HG03045 (cell line): ENCODE data around the gene ANKRD40CL.
"Not testable (repeated sequence)": the region's sequence is repeated elsewhere in the genome, so short reads cannot be mapped to it uniquely, and the experiment has no call there.

Experiments used
- ATAC-seq: cut with Tn5 transposase; IDR thresholded peaks from one replicate; pipeline ENCODE4 v1.9.1; 2021; ENCODE audit warnings: mild to moderate bottlenecking, moderate library complexity; ENCODE audit not compliant: unreplicated experiment

The ANKRD40CL gene, protein sequence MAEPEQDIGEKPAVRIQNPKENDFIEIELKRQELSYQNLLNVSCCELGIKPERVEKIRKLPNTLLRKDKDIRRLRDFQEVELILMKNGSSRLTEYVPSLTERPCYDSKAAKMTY

DNA sequence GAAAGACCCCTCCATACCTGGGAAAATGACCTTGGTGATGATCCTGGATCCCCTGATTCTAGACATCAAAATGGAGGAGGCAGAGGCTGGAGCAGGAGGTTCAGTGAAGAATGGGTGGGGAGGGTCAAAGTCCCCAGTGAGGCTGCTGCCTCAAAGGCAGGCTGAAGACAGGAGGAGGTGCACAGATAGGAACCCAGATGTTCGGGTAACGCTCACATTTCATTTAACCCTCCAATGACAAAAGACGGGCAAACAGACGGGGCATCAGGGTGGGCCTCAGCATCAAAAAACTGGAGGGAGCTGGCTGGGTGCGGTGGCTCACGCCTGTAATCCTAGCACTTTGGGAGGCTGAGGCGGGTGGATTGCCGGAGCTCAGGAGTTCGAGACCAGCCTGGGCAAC, at the start of gene ANKRD40CL:
Gene ANKRD40CL, minus strand, starts transcription at position 73 of the 400 bp plus-strand sequence. CDS start 605 bp downstream, outside the sequence.
- no peak for ATAC-seq

DNA sequence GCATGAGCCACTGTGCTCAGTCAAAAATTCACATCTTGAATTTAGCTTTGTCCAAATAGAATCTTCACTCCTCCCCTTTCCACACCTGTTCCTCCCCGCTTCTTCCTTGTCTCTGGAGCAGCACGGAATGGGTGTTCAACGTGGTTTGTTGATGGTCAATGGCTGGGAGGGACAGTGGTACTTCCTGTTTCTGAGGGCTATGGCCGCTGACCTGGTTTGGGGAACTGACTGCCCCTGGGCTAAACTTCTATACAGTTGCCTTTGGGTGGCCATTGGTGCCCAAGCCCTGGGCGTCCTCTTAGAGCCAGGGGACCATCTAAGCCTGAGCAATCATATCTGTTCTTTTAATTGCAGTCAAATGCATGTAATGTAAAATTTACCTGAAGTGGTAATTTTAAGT, 49.0 kb upstream of the ANKRD40CL start:
- ATAC-seq: no peak

DNA sequence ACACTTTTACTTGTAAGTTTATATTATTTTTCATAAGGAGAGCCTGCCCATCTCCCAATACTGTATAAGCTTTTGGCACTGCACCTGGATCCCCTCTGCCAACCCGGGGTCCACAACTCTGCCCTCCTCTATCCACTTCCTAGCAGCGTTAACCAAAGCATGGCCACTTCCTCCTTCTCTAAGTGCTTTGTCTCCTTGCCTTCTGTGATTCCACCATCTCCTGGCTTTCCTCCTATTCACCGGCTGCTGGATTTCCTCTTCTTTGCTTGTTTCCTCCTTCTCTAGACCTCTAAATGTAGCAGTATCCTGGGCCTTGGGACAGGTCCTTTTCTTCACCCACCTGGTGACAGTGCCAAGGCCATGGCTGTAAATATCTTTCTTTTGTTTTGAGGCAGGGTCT, 48.1 kb upstream of the ANKRD40CL start:
- no peak for ATAC-seq

GRCh38 chr17:50813583-50813982, 46.3 kb upstream of the ANKRD40CL start:
- no peak for ATAC-seq

DNA sequence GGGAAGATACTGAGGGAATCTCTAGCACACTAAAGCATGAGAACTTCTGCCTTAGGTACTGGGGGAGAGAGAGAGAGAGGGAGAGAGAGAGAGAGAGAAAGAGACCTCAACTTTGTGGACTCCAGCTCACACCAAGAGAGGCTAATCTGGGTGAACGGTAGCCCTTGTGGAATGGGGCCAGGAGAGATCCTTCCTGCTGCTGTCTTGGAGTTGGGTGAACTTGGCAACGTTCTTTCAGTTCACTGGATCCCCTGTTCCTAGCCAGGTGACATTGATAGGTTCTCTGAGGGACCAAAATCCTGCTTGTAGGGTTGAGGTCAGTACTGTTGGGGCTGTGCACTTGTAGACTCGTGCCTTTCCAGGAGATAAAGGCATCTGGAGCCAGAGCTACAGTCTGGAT, 41.6 kb upstream of the ANKRD40CL start:
- no peak for ATAC-seq

GRCh38 chr17:50808413-50808812, 41.1 kb upstream of the ANKRD40CL start:
- ATAC-seq: no peak

DNA sequence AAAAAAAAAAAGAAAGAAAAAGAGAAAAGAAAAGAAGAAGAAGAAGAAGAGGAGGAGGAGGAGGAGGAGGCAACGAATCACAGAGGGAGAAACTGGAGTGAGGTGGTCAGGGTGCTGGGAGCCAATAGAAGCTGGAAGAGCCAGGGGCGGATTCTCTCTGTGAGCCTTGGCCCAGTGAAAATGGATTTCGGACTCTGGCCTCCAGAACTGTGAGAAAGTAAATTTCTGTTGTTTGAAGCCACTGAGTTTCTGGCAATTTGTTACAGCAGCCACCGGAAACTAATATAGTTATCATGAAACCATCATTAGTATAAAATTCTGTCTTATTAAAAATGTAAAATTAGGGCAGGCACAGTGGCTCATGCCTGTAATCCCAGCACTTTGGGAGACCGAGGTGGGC, 40.4 kb upstream of the ANKRD40CL start:
- ATAC-seq: no peak

DNA sequence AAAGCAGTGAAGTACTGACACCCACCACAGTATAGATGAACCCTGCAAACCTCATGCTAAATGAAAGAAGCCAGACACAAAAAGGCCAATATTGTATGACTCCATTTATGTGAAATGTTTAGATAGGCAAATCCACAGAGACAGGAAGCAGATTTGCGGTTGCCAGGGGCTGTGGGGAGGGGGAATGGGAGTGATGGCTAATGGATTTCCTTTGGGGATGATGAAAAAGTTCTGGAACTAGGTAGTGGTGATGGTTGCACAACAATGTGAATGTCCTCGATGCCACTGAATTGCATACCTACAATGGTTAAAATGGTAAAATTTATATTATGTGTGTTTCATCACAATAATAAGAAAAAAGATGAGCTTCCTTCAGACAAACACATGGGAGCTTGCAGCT, 39.7 kb upstream of the ANKRD40CL start:
- no peak for ATAC-seq

DNA sequence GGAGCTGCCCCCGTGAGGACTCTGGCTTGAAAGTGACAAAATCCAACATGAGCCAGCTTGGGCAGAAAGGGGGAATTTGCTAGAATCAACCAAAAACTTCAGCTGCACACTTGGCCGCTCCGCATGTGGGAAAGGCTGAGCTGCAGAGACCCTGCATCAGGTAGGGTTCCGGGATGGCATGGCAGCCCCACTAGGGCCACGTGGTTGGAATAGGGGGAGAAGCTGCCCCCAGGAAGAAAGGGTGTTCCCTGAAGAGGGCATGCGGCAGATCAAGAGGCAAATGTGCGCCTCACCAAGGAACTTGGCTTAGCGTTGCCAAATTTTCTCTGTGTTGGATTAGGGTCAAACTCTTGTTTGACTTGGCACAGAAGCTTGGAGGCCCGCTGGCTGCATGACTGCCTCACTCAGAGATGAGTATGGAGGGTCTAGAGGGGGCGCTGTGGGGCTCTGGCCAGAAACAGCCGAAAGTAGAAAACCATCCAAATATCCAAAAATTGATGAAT, 38.9 kb upstream of the ANKRD40CL start:
- no peak for ATAC-seq

DNA sequence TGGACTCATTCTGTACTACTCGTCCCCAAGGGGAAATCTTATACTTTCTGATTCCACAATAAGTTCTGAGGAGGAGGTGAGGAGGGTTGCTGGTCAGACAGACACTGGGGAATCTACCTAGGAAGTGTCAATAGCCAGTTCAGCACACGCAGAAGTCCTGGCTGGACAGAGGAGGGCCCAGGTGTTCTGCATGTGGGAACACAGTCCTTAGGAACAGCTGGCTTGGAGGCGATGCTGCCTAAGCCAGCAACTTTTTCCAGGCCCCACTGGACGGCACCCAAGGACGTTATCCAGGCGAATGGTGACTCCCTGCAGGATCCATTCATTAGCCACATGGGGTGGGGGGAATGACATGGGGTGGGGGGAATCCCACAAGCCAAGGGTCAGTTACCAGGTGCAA, 38.2 kb upstream of the ANKRD40CL start:
- ATAC-seq: no peak

GRCh38 chr17:50804749-50805475, 37.6 kb upstream of the ANKRD40CL start:
- ATAC-seq: not testable (repeated sequence)

DNA sequence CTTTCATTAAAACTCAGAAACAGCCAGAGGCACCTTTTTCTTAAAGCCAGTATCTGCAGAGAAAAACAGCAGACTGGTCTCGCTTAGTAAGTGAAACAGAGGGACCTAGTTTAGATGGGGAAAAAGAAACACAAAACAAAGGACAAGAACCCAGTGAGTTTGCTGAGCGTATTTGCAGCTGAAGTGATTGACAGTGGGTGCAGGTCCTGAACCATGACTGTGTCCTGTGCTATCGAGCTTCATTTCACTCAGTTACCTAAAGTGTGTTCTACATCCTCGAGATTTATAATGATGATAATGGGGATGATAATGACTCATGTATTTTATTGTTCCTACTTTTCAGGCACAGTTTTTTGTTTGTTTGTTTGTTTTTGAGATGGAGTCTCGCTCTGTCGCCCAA, 36.4 kb upstream of the ANKRD40CL start:
- ATAC-seq: no peak

- ATAC-seq: no peak
These were observed 35.6 kb upstream of the ANKRD40CL start for GRCh38 chr17:50802609-50803571.

DNA sequence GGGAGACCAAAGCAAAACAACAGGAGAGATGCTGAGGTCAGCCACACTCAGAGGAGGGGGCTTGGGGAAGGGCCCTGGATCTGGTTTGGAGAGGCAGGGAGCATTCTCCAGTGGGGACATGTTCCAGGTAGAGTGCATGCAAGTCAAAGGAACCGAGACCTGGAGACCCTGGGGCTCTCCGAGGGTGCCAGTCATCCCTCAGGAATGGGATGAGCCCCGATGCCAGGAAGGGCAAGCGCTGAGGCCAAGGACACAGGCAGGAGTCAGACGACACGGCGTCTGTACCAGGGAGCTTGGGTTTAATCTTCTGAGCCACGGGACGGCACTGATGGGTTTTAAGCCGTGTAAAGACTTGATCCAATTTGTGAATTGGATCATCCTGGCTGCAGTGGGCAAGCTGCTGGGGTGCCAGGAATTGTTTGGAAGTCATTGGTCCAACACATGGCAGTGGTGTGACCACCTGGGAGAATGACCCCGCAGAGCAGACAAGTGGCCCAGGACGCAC, 32.9 kb upstream of the ANKRD40CL start:
- no peak for ATAC-seq

DNA sequence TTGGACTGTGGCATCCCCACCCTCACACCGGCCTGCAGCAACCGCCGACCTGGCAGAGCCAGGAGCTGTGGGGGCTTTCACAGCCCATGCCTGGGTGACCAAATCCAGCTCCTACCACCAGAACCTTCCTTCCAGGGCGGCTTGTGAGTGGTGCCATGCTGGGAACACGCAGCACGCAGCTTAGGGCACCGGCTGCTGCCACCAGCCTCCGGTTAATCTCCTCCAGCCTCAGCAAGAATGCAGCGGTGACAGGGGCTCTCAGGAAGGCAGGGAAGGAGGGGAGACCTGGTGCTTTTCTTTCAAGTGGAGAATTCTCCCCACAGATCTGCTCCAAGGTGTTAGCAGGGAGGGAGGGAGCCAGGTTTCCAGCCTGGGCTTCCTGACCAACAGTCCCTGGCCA, 32.3 kb upstream of the ANKRD40CL start:
- ATAC-seq: no peak

DNA sequence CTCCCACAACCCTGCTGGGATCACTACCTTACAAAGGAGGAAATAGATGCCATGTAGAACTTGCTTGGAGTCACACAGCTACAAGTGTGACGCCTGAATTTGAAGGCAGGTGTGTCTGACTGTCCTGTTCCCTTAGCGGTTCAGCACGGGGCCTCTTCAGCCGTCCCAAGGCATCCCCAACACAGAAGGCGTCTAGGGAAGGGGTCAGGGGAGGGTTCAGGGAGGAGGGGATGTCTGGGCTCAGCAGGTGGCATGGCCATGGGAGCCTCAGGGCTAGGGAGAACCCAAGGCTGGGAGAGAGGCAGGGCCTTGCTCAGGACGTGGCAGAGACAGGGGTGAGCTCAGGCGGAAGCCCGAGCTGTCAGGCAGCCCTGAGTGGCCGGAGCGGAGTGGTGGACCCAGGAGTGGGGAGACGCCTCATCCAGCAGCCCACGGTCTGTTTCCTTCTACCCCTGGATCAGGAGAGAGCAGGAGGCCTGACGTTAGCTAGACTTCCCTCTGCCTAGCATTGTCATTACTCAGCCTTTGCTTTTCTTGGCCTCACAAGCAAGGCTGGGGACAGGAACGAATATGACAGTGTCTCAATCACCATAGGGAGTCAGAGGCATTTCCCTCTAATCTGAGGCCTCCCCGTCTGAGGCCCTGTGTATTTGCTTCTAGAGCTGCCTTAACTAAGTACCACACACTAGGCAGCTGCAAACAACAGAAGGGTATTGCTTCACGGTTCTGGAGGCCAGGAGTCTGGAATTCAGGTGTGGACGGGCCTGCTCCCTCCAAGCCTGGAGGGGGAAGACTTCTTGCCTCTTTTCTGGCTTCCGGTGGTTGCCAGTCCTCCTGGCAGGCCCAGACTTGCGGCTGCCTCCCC, 31.3 kb upstream of the ANKRD40CL start:
- ATAC-seq: no peak

- no peak for ATAC-seq
These were observed 30.0 kb upstream of the ANKRD40CL start for GRCh38 chr17:50797135-50797810.

GRCh38 chr17:50794361-50794760, 27.0 kb upstream of the ANKRD40CL start:
- no peak for ATAC-seq

DNA sequence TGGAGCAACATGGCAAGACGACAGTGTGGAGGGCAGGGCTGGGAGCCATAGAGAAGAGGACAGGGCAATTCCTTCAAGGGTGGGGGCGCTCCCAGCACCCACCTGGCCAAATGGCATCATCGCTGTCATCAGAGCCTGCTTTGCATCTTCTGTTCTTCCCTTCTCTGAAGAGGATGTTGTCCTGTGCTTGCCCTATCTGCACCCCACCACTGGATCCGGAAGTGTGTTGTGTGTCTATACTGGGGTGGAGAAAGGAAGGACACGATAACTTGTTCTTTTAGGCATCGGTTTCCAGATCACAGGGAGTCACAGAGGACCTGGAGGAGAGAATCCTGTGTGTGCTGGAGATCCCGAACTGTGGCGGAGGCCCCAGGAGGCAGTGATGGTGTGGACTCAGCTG, 25.7 kb upstream of the ANKRD40CL start:
- ATAC-seq: no peak

DNA sequence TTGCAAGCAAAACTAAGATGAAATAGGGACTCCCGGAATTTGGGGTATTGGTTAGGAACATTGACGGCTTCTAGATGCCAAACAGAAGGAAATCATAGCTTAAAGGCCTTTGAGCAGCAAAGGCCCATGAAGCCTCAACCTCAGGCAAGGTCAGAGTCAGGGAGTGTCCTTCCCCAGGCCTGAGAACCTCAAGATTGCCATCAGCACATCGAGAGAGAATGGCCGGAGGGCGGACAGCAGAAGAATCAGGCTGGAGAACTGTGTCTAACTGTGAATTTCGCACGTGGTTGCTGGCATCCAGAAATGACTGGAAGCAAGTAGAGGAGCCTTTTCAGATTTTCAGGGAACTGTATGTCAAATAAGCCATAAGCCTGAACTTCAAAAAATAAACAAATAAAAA, 24.8 kb upstream of the ANKRD40CL start:
- no peak for ATAC-seq
